Ovary (tissue), 3 donors: ENCODE results near the gene HASPIN.

ENCODE experiments used
- CTCF ChIP-seq, 3 donors: fragments of 450-650 bp in 2 of 3; fragments of 200-600 bp in 1 of 3; IDR thresholded peaks; one replicate each; pipeline versions ENCODE4 v1.5.1 to v1.8.0; 2016 to 2022; ENCODE audit warnings: antibody characterized with exemption in 3 of 3, mild to moderate bottlenecking in 1 of 3
- EP300 ChIP-seq: sonication (generic); formaldehyde crosslinking; IDR thresholded peaks from one replicate; pipeline ENCODE4 v1.6.1; 2017; ENCODE audit warnings: antibody characterized with exemption
- POLR2A ChIP-seq: fragments of 450-650 bp; IDR thresholded peaks from one replicate; pipeline ENCODE4 v1.6.1; 2017; ENCODE audit warnings: antibody characterized with exemption, mild to moderate bottlenecking, moderate library complexity
- donor health status: DM: no; HTN: no; CAD: no.

DNA sequence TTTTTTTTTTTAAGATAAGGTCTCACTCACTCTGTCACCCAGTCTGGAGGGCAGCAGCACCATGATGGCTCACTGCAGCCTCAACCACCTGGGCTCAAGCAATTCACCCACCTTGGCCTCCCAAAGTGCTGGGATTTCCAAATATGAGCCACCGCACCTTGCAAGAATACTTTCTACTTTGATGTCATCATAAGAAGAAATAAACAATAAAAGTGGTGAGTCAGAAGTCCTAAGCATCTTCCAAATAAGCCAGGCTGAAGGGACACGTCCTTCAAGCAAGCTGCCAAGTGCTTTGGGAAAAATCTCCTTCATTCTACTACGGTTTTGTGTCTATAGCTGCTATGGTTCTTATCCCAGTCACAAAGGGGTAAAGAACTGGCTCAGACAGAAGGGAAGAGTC lies 20.3 kb downstream of the HASPIN start:
- no peak for TF ChIP-seq POLR2A
- TF ChIP-seq CTCF (IDR thresholded peaks at IDR 0.05), result no peak
- no peak for TF ChIP-seq EP300
